ENCODE data around the gene PNP.
"Not testable (repeated sequence)": the region's sequence is repeated elsewhere in the genome, so short reads cannot be mapped to it uniquely, and the experiment has no call there.

PNP gene

DNA sequence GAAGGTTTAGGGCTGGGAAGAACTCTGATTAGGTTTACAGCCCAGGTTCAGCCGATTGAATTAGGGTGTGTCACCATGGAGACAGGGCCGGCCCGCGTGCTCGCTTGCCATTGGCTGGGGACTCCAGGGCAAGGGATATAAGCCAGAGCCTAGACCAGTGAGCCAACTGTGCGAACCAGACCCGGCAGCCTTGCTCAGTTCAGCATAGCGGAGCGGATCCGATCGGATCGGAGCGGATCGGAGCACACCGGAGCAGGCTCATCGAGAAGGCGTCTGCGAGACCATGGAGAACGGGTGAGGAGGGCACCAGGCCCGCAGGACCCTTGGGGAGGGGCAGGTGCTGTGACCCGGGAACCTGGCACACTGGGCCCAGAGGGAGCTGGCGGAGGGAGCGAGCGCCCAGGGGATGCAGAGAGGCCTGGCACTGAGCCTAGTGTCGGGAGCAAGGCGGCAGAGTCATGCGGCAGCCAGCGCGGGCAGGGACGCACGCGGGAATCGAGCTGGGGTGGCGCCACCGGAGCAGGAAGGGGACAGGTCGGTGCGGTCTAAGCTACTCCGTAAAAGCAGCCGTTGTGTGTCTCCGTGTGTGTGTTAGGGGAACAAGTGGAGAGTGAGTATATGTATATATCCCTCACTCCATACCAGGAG lies at the start of gene PNP:
Gene PNP, plus strand, starts transcription at position 165 of the 648 bp plus-strand sequence. Its CDS starts 119 bp downstream, at position 284.
- DNase-seq, result peak; percentile 88

DNA sequence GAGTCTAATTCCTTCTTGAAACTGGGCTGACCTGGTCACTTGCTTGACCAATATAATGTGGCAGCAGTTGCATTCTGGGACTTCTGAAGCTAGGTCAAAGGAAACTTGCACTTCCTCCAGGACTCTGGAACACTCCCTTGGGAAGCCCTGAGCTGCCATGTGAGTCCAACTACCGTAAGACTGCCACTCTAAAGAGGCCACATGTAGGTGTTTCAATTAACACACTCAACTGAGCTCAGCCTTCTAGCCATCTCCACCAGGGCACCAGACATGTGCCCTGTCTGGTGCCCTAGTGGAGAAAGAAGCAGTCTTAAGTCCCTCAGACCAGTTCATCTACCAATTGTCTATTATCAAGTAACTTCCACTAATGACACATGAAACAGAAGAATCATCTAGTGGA lies 49.8 kb upstream of the PNP start:
- DNase-seq, result no peak

DNA sequence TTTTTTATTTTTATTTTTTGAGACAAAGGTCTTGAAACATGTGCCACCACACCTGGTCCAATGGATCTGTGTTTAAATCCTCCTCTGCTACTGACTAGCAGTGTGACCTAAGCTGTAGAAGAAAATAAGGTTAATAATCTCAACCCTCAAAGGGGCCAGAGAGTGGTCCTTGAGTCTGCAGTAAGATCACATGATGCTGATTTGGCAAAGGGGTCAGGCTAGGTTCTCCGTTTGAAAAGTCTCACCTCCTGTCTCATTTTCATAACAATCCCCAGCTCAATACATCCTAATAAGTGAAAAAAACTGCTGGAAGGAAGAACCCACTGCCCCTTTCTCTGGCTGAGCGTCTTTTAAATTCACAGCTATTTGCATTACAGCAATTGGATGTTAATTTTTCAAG lies 47.9 kb upstream of the PNP start:
- DNase-seq, result no peak

DNA sequence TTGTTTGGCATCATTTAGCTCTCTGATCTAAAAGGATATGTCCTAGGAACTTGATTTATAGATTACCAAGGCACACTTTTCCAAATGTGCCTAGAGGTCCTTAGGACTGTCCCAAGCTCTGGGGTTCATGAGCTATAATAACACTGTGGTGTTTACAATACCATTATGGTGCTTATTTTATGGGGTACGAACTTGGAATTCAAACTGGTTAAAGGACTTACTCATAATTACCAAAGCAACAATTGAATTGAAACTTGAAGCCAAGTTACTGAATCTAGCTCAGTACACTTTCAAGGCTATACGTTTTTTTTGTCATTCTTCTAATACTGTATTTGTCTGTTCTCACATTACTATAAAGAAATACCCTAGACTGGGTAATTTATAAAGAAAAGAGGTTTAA lies 46.3 kb upstream of the PNP start:
- DNase-seq, result no peak

DNA sequence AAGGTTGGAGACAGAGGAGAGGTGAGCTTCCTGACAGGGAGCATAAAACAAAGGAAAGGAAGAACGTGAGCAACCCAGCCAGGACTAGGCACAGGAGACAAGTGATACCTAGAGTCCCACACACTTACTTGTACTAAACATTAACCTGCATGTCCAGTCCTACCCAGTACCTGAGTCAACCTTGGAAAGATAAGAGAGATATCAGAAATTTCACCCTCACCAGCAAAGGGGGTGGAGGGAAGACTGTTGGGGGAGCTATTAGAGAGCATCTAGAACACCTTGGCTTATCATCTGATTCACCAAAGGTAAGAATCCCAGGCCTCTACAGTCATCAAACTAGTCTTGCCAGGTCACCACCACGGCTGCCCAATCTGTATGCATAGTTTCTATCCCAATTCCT lies 44.4 kb upstream of the PNP start:
- DNase-seq, result no peak

DNA sequence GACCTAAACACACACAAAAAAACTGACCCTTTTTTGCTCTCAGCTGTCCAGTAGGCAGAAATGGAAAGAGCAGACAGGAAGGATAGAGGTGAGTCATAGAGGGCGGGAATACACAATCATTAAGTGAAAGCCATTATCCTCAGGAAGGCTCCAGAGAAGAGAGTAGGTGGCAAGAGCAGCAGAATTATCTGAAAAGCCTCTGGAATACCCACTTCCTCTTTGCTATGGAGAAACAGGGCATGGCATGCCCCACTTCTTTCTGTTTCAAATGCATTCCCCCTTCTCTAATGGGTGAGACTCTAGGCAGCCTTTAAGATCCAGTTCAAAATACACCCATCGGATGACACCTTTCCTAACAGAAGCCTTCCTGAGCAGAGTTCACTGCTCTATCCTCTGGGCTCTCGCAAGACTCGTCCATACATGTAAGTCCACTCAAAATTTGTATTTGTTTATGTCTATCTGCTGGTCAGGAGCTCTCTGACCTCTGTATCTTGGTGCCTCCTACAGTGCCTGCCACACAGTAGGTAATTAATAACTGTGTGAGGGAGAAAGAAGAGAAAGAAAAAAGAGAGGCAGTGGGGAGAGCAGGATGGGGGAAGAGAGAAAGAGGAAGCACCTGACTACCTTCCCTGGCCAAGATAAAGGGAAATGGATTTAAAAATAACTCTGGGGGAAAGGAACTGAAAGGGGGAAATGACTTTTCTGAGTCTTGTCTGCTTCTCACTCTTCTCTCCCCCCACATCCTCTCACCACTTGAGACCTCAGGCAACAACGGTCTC lies 41.8 kb upstream of the PNP start:
- DNase-seq, result no peak

DNA sequence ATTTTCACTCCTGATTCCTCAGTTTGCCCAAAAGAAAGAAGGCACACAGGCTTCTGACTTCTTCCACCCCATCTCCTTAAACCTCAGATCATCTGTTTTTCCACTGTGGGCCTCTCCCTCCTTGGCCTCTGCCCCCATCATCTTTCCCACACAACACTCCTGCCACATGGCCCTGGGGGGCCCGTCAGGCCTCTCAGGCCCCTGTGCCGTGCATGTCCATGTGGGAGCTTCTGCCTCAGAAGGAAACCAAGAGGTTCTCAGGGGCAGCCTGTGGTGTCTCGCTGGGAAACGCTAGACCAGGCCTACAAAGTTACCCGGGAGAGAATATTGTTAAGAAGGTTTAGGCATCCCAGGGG lies 41.2 kb upstream of the PNP start:
- DNase-seq, result no peak

DNA sequence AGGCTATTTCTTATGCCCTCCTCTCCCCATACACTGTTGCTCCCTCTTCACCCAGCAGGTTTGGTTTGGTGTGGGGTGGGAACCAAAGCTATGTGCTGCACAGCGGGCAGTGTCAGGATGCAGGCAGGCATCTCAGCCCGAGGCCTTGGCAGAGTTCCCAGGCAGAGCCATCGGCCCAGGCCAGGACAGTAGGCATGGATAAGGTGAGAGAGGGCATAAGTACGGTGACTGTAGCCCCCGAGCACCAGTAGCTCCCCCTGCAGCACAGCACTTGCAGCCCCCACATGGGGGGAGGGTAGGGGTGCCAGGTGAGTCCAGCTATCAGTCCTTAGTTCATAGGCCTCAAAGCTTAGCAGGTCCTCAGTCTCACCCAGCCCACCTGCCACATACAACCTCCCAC lies 40.4 kb upstream of the PNP start:
- no peak for DNase-seq

DNA sequence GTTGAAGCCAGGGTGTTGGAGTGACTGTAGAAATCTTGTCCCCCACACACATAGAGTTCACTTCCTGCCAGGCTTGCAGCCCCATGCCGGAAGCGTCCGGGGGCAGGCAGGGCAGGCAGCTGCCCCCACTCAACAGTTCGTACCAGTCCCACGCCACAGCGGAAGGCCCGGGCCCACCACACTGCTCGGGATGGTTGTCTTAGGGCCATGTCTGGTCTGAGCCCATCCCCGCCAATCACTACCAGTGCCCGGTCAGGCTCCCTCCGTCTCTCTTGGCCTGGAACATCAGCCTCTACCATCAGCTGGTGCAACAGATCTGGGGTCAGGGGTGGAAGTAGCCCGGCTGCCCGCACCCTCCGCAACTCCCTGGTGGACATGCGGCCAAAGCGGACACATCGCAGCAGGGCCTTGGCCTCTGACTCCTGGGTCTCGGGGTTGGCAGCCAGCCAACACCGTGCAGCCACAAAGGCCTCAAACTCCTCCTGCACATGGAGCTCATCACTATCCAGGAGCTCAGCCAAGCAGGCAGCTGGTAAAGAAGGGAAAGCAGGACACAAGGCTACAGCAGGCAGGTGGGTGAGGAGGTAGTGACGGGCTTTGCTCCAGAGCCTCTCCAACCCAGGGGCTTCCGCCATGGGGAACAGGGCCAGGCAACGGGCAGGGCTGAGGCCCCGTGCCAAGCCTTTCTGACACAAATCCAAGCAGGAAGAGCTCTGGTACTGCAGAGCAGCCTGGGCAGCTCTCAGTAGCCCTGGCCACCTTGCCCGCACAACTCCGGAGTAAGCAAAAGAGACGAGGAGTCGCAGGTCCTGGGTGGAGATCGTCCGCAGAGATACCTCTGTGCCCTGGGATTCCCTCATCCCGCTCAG lies 39.2 kb upstream of the PNP start:
- DNase-seq, result no peak

DNA sequence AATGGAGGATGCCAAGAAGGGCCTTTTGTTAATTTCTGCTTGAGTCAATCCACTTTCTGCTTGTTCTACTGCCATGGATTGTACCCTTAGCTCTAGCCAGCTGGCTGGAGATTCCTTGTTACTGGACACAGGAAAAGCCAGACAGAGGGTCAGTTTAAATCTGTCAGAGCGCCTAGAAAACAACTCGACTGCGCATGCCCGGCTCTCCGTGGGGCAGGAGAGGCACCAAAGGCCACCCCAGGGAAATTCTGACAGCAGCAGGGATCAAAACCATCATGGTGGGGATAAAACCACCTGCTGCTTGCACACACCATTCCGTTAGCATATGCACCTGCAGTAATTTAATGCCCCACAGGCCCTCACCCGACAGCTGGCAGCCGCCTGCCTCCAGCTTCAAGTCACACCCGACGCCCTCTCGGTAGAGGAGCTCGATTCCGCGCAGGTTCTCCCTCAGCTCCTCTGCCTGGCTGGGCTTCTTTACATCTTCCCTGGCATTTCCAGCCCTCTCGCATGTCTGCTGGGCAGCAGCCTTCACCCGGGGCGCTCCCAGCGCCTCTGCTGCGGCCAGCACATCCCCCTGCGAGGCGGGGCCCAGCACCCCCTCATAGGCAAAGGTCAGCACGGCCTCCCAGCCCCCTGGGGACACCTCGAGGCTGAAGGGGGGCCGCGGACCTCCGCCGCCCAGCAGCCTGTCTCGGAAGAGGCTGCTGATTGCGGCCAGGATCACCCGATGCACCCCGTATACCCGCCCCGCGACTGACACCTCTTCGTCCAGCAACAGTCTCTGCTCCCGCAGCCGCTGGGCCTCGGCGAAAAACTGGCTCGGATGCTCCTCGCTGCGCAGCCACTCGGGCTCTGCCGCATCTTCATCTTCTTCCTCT lies 34.3 kb upstream of the PNP start:
- DNase-seq, result no peak

DNA sequence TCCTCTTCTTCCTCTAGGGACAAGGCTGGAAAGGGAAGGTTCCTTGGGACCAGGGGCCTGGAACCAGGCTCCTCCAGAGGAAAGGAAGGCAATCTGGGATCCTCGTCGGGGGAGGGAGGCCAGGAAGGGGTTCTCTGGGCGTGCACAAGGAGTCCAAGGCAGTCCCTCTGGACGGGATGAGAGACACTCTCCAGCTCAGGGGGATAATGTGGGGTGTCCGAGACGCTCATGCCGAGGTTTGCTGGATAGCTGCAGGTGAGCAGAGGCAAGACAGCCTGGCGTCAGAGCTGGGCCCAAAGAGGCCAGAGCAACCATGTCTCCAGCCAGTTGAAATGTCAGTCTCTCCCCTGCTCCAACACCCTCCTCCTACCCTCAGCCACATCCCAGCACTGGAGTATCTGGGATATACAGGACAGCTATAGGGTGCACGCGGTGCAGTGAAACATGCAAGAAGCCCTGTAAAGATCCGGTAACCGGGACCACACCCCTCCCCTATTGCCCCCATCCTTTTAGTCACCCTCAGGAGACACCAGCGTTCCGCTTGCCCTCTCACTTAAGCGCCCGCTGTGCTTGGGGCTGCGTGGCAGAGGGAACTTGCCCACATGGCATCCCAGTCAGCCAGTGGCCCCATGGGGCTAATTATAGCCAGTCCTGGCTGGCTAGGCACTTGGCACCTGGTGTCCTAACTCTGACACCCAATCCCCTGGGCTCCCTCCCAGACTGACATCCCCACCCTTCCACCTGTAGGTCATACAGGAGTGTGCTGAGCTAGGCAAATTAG lies 33.4 kb upstream of the PNP start, which contains the start of gene KLHL33:
Gene KLHL33, minus strand, starts transcription at position 585 of the 781 bp plus-strand sequence. Its CDS starts 355 bp downstream, at position 230.
- DNase-seq, result no peak

DNA sequence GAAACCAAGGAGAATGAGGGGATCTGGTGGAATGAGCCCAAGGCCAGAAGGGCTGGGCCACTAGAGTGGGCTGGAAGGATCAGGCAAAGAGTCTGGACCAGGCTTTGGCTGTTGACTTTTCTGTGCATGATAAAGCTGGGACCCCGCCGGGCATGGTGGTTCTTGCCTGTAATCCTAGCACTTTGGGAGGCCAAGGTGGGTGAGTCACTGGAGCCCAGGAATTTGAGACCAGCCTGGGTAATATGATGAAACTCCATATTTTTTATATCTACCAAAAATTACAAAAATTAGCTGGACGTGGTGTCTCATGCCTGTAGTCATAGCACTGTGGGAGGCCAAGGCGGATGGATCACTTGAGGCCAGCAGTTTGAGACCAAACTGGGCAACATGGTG lies 32.8 kb upstream of the PNP start:
- no peak for DNase-seq

DNA sequence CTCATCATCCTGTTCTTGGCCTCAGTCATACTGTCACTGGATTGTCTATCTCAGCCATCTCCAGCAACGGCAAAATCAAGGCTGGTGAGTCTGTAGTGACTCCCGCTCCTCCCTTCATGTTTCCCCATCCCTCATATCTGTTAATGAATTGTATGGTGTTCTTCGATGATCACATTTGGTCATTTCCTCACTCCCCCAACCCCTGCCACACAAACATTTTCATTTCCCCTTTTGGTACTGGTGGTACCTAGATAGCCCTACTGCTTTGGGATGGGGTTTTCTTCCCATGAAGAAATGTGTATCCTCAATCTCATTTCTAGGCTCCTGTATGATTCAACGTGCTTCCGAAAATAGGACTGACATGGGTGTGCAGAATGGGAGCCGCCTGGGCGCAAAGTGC lies 30.5 kb upstream of the PNP start:
- DNase-seq, result no peak

DNA sequence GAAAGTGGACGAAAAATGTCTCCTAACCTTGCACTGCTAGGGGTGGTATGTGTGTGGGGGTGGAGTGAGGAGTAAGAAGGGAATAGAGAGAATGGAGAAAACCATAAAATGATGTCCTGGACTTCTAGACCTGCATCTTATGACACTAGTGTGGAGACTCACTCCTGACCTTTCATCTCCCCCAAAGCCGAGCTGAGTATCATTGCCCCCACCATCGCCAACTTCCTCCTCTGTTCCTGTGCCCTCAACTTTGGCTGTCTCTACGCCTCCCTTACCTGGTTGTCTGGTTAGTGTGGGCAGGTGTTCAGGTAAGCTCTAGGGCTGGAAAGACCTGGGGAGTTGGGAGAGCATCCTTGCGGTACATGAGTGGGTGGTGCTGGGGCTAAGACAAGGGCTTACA lies 28.7 kb upstream of the PNP start:
- DNase-seq, result no peak

DNA sequence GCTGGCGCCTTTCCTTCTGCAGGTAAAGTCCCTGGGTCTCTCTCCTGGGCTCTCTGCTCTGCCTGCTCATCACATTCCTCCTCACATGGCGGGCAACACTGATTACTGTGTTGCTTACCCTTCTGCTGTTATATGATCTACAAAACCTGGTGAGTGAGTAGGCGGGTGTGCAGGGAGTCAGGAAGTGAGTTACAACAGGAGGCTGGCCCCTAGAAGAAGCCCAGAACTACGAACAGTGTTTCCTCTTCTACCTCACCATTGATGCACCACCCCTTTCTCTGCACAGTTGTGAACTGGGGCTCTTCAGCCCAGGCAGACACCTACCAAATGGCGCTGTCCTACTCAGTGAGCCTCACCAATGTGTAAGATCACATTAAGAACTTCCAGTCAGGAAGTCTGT lies 28.3 kb upstream of the PNP start:
- no peak for DNase-seq

DNA sequence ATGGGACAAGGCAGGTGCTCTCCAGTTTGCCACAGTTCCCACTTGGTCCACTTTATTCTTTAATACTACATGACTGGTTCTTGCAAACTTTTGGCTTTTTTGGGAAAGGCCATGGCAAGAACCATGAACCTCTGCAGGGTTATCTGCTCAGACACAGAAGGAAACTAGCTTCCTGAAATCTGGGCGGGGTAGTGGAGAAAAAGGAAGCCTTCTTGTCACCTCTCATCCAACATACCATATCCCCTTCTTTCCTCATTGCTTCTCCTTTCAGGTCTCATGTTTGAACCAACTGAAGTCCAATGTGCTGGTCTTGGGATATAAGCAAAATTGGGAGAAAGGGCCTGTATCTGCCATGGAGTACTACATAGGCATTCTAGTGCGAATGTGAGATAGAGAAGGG lies 27.7 kb upstream of the PNP start:
- no peak for DNase-seq

DNA sequence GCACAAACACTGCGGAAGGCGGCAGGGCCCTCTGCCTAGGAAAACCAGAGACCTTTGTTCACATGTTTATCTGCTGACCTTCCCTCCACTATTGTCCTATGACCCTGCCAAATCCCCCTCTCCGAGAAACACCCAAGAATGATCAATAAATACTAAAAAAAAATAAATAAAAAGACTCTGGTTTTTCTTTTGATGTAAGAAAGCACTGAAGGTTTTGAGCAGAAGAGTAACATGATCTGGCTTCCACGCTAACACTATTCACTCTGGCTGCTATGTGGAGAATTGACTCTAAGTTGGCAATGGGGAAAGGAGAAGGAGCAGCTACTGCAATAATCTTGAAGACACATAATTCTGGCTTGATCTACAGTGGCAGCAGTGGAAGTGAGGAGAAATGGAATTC lies 25.6 kb upstream of the PNP start:
- DNase-seq, result not testable (repeated sequence)

DNA sequence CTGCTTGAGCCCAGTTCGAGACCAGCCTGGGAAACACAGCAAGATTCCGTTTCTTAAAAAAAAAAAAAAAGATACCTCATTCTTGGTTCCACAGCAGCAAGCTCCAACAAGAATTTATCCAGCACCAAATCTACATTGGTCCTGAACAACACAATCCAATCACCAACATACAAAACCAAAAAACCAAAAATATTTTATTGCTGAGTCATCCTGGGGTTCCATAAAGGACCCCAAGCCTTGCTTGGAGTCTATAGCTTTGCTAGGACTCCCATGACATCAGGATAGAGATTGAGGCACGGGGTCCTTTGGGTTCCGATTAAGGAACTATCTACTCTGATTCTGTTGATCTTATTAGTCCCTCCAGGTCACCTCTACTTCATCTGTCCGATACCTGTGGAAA lies 22.3 kb upstream of the PNP start:
- DNase-seq, result no peak

DNA sequence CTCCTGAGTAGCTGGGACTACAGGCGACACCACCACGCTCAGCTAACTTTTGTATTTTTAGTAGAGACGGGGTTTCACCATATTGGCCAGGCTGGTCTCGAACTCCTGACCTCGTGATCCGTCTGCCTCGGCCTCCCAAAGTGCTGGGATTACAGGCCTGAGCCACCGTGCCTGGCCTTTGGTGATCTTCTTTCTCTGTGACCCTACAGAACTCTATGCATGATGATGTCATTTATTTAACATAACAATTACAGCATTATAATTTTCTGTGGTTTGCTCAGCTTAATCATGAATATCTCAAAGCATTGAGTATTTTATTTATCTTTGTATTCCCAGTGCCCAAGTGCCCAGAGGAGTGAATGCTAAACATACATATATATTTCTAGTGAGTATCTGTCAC lies 16.4 kb upstream of the PNP start:
- not testable (repeated sequence) for DNase-seq

DNA sequence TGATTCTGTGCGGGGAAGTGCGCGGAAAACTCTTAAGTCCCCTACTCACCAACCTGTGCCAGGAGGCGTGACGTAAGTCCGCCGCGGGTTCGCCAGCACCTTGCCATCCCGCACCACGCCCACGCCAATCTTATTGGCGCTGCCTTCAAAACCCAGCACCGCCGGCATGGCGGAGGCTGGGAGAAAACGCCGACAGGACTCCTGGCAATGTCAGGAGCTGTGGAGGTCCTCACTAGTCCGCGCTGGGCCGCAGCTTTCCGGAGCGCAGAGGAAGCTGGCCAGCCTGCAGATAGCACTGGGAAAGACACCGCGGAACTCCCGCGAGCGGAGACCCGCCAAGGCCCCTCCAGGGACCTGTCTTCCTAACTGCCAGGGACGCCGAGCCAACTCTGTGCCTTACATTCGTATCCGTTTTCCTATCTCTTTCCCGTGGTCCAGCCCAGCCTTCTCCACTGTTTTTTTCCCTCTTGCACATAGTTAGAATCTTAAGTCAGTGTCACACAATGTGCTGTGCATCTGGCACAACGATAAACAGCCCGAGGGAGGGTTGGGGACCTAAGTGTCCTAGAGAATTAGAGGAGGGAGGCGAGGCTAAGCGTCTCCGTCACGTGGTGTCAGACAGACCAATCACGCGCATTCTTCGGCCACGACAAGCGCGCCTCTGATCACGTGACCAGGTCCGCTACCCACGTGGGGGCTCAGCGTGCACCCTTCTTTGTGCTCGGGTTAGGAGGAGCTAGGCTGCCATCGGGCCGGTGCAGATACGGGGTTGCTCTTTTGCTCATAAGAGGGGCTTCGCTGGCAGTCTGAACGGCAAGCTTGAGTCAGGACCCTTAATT lies 14.5 kb upstream of the PNP start, which contains the start of the genes APEX1 and OSGEP:
Gene APEX1, plus strand, starts transcription at position 711 of the 839 bp plus-strand sequence. CDS start 420 bp downstream, outside the sequence.
Gene OSGEP, minus strand, starts transcription at position 297 of the 839 bp plus-strand sequence. Its CDS starts 129 bp downstream, at position 168.
- DNase-seq, result peak; percentile 98

Data from activated naive CD4-positive, alpha-beta T cell treated with anti-CD3 and anti-CD28 coated beads, Interleukin-2, amount 50 U/mL, for 16 hours (primary cell).